ENCODE measurements around the gene FSTL3. TPM values are rescaled to one million over a fixed set of nuclear protein-coding genes. Genes with fewer than 3 reads are reported as not detected.

The FSTL3 gene
- polyA plus RNA-seq, 1 of the 3 experiments (the other 2 are of a cell fraction), result 64.4 TPM

DNA sequence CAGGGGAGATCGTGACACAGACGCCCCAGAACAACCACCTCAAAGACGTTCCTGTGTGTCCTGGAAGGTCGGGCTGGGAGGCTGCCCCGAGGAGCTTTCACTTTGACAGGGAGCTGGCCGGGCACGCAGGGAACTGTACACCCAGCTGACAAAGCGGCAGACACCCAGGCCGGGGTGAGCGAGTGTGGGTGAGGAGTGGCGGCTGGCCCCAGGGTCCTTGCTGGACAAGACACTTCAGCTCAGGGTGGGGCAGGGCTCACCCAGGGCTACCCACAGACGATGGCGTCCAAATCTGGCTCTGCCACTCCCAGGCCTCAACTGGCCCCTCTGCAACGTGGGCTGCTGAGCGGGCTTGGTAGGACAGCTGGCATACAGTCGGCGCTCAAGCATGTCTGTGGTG lies 34.5 kb upstream of the FSTL3 start:
- Histone ChIP-seq H3K4me2 (no peak overlapping the region), H3K27ac (ENCODE audit: low read depth in 2 of 2, low read length in 1 of 2) (no peak overlapping the region), H3K9ac (no peak overlapping the region), H3F3A (replicated peaks; ENCODE audit: insufficient read depth) (no peaks in the 10 kb centered on the region), H3K36me3 (replicated peaks in 1 of 2; ENCODE audit: control insufficient read depth in 1 of 2, insufficient read depth in 2 of 2, low read length in 1 of 2) (peaks cover 0 to 22% of the 10 kb centered on the region in 2 experiments), H3K9me2 (no peaks in the 10 kb centered on the region), H3K9me3 (no peaks in the 10 kb centered on the region), H3K27me3 (ENCODE audit: insufficient read depth) (no peaks in the 10 kb centered on the region), H3K79me2 (ENCODE audit: insufficient read depth) (no peaks in the 10 kb centered on the region), H2AFZ (ENCODE audit: low read depth) (no peak overlapping the region), H3K4me3 (ENCODE audit: low read depth in 2 of 2, low read length in 1 of 2) (no peak overlapping the region), H4K20me1 (ENCODE audit: insufficient read depth) (no peaks in the 10 kb centered on the region), H3K4me1 (ENCODE audit: control insufficient read depth in 1 of 2, insufficient read depth in 2 of 2, low read depth in 1 of 2, low read length in 1 of 2) (peaks cover 0 to 8% of the 10 kb centered on the region in 2 experiments; a peak in 1 of 4 replicates)
- TF ChIP-seq GATA2 (CRISPR knock-in tag; IDR thresholded peaks at IDR 0.05) (no peak), EP300 (IDR thresholded peaks at IDR 0.05; ENCODE audit: borderline replicate concordance in 1 of 2, low read depth in 1 of 2, low read length in 1 of 2) (no peak), MEF2A (IDR thresholded peaks at IDR 0.05; ENCODE audit: borderline replicate concordance, low read depth) (no peak), TAF1 (IDR thresholded peaks at IDR 0.05; ENCODE audit: borderline replicate concordance, low read depth, low read length) (no peak), JUND (IDR thresholded peaks at IDR 0.05) (no peak), FOSL2 (IDR thresholded peaks at IDR 0.05; ENCODE audit: borderline replicate concordance, low read depth) (no peak), MXI1 (IDR thresholded peaks at IDR 0.05; ENCODE audit: low read depth, low read length) (no peak), ELF1 (IDR thresholded peaks at IDR 0.05) (no peak), RAD21 (IDR thresholded peaks at IDR 0.05; ENCODE audit: low read length) (no peak)
- TF ChIP-seq, protein P1, sequence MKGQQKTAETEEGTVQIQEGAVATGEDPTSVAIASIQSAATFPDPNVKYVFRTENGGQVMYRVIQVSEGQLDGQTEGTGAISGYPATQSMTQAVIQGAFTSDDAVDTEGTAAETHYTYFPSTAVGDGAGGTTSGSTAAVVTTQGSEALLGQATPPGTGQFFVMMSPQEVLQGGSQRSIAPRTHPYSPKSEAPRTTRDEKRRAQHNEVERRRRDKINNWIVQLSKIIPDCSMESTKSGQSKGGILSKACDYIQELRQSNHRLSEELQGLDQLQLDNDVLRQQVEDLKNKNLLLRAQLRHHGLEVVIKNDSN (IDR thresholded peaks at IDR 0.05; ENCODE audit: borderline replicate concordance, low read depth), result no peak
- TF ChIP-seq, protein P2, sequence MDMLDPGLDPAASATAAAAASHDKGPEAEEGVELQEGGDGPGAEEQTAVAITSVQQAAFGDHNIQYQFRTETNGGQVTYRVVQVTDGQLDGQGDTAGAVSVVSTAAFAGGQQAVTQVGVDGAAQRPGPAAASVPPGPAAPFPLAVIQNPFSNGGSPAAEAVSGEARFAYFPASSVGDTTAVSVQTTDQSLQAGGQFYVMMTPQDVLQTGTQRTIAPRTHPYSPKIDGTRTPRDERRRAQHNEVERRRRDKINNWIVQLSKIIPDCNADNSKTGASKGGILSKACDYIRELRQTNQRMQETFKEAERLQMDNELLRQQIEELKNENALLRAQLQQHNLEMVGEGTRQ (IDR thresholded peaks at IDR 0.05; ENCODE audit: borderline replicate concordance, low read depth, low read length), result no peak
- ChIA-PET CTCF (interaction anchor here (1.0 to 1.3 kb wide), 2 partner anchors 58 to 92 kb away, joined by 3 to 4 read pairs; no protein-coding TSS in a partner anchor), POLR2A (no interaction called here)
- DNase-seq, result no peak
- WGBS (ENCODE audit: low lambda C conversion rate), result 87% methylated on average over 7 of the region's 17 CpGs

- POLR2A ChIA-PET, result no interaction called here
- Histone ChIP-seq H2AFZ (ENCODE audit: low read depth) (no peak overlapping the region), H3K36me3 (replicated peaks in 1 of 2; ENCODE audit: control insufficient read depth in 1 of 2, insufficient read depth in 2 of 2, low read length in 1 of 2) (peaks cover 0 to 34% of the 10 kb centered on the region in 2 experiments), H3K4me1 (ENCODE audit: control insufficient read depth in 1 of 2, insufficient read depth in 2 of 2, low read depth in 1 of 2, low read length in 1 of 2) (peaks cover 0 to 8% of the 10 kb centered on the region in 2 experiments; a peak in 1 of 4 replicates), H3K79me2 (ENCODE audit: insufficient read depth) (no peaks in the 10 kb centered on the region), H3K27me3 (ENCODE audit: insufficient read depth) (no peaks in the 10 kb centered on the region), H4K20me1 (ENCODE audit: insufficient read depth) (no peaks in the 10 kb centered on the region), H3K4me2 (no peak overlapping the region), H3K9me3 (no peaks in the 10 kb centered on the region), H3K9ac (no peak overlapping the region), H3F3A (replicated peaks; ENCODE audit: insufficient read depth) (no peaks in the 10 kb centered on the region), H3K4me3 (ENCODE audit: low read depth in 2 of 2, low read length in 1 of 2) (no peak overlapping the region), H3K27ac (ENCODE audit: low read depth in 2 of 2, low read length in 1 of 2) (no peak overlapping the region), H3K9me2 (no peaks in the 10 kb centered on the region)
- DNase-seq, result no peak
- 94% methylated on average over 38 of the region's 70 CpGs for WGBS (ENCODE audit: low lambda C conversion rate)
- CTCF ChIA-PET, result interaction anchor here (1.3 kb wide), 1 partner anchor 59 kb away, joined by 4 read pairs; no protein-coding TSS in a partner anchor
- TF ChIP-seq IRF3 (IDR thresholded peaks at IDR 0.05; ENCODE audit: low read depth, low read length) (no peak), EP300 (IDR thresholded peaks at IDR 0.05; ENCODE audit: borderline replicate concordance in 1 of 2, low read depth in 1 of 2, low read length in 1 of 2) (no peak), MXI1 (IDR thresholded peaks at IDR 0.05; ENCODE audit: low read depth, low read length) (no peak), REST (IDR thresholded peaks at IDR 0.05; ENCODE audit: low read depth, low read length) (no peak), MAX (IDR thresholded peaks at IDR 0.05; ENCODE audit: low read depth) (no peak), NRF1 (IDR thresholded peaks at IDR 0.05; ENCODE audit: low read depth, low read length) (no peak), POLR2AphosphoS5 (IDR thresholded peaks at IDR 0.05; ENCODE audit: low read depth, low read length) (no peak), FOSL2 (IDR thresholded peaks at IDR 0.05; ENCODE audit: borderline replicate concordance, low read depth) (no peak), FOXM1 (IDR thresholded peaks at IDR 0.05; ENCODE audit: low read depth) (no peak)
- TF ChIP-seq, protein P3, sequence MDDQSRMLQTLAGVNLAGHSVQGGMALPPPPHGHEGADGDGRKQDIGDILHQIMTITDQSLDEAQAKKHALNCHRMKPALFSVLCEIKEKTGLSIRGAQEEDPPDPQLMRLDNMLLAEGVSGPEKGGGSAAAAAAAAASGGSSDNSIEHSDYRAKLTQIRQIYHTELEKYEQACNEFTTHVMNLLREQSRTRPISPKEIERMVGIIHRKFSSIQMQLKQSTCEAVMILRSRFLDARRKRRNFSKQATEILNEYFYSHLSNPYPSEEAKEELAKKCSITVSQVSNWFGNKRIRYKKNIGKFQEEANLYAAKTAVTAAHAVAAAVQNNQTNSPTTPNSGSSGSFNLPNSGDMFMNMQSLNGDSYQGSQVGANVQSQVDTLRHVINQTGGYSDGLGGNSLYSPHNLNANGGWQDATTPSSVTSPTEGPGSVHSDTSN (IDR thresholded peaks at IDR 0.05), result no peak
These were observed 33.1 kb upstream of the FSTL3 start for GRCh38 chr19:642767-643727.
